ENCODE data around the gene MSX1.
"Not testable (repeated sequence)": the region's sequence is repeated elsewhere in the genome, so short reads cannot be mapped to it uniquely, and the experiment has no call there.

Gene MSX1

DNA sequence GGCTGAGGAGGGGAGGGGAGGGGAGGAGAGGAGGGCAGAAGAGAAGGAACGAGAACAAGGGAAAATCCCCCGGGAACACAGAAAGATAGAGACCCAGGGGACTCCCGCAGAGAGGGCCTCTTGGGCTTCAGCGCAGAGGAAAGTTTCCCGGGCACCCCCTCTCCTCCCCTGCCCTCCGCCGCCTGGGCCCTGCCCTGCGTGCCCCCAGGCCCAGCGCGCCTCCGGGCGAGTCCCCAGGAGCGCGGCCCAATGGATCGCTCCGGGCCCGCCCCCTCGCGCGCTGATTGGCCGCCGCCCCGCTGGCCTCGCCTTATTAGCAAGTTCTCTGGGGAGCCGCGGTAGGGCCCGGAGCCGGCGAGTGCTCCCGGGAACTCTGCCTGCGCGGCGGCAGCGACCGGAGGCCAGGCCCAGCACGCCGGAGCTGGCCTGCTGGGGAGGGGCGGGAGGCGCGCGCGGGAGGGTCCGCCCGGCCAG, at the start of gene MSX1:
MSX1 (plus strand) TSS at position 341 of the 474 bp plus-strand sequence. CDS start 235 bp downstream, outside the sequence.
- no peak for DNase-seq

- no peak for DNase-seq
These were observed 49.2 kb upstream of the MSX1 start for GRCh38 chr4:4810092-4810774.

DNA sequence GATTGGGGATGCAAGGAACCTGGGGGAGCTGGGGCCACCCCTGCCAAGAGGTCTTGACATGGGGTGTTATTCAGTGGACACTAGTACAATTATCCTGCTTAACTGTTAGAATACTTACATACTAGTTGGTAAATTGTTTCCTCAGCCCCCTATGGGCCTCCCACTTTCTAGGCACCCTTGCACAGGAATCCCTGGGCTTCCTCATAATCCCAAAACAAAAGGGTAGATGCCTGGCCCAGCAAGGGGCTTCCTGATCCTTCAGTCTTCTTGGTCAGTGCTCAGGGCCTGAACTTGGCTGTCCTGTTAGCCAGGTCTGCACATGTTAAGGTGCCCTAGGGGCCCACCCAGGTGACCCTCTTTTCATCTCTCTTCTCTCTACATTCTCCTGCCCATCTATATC, 48.7 kb upstream of the MSX1 start:
- DNase-seq: no peak

DNA sequence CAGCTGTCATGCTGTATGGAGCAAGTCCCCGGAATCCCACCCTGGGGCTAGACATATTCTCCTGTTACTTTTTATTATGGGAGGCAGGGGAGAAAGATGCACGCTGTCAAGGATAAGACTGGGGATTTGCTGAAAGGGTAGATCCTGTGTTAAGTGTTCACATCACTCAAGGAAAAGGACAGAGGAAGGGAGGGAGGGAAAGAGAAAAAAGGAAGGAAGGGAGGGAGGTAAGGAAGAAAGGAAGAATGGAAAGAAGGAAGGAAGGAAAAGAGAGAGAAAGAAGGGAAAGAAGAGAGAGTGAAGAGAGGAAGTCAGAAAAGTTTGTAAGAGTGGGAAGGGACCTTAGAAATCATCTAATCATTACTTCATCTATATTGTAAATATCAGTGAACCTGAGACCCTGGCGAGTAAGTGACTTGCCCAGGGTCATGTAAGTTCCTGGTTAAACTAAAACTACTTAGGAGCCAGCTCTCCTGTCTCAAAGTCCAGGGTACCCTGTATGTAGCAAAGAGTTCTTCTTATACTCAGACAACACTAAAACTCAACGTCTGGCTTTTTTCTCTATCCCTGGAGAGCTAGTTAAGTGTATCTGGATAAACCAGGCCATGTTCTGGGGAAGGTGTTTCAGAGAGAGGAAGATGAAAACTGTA, 47.2 kb upstream of the MSX1 start:
- no peak for DNase-seq

DNA sequence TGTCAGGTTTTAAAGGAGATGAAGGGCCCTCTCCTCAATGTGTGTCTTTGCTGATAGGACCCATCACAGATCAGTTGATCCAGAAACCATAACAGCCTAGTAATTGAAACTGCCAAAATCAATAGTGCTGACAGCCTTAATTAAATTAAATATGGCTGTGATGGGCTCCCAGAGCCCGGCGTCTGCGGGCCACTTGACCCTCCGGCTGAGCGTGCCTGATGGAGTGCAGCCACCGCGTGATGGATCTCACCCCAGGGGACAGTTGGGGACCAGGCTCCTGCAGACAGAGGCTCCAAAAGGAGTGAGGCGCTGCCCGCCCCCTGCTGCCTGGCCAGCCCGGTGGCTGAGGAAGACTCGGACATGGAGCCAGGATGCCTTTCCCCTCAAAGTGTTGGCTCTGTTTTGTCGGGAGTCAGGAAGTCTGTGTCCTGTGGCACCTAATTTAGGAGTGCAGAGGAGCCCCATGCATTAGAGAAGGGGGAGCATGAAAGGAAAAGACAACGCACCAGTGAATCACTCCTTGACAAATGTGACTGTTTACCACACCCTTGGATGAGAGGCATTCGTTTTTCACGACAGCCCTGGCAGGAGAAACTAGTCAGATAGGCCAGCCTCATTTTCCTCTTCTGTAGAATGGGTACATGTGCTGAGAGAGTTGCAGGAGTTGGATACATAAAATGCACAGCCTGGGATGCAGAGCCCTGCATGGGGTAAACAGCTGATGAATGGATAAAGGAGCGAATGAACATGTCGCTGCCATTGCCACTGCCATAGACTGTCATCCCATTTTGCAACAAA, 40.9 kb upstream of the MSX1 start:
- no peak for DNase-seq

DNA sequence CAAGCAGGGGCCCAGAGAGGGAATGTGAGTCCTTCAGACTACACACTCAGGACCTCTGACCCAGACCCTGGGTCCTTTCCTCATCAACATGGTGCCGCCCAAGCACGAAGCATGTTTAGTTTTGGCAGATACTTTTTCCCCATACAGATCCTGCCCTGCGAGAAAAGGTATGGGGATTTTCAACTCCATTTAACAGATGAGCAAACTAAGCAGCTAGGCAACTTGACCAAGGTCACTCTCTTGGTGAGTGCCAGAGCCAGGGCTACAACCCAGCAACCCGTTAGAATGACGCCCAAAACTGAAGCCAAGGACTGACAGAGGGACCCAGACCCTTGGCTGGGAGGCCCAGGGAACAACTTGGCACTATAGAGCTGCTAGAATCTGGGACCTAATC, 40.3 kb upstream of the MSX1 start:
- no peak for DNase-seq

DNA sequence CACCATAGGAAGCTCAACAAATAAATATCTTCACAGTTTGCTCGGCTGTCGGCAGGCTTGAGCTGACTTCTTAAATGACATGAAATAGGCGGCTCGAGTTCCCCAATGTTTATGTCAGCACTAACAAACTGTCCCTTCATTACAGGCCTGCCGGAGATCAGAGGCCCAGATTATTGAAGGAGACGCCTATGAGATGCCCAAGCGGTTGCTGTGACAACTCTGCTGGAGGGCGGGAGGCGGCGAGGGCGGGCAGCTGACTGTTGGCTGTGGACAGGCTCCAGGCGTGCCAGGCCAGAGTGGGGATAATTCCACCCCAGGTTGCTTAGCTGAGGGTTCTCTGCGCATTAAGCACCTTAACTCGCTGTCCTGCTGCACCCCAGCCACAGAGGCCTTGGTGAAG, 39.2 kb upstream of the MSX1 start:
- DNase-seq: no peak

DNA sequence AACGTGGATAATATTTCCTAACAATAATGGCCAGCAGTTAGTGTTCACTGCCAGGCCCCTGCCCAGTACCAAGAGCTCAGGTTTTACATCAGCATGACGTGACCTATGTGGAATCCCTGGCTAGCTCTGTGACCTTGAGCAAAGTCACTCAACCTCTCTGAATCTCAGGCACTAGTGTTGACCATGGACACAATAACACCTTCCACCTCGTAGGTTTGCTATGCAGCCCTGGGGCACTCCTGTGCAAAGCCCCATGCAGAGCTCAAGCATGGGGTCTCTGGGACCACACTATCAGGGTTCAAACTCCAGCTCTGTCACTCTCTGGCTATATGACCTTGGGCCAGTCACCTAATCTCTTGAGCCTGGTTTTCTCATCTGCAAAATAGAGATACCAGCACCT, 38.7 kb upstream of the MSX1 start:
- no peak for DNase-seq

DNA sequence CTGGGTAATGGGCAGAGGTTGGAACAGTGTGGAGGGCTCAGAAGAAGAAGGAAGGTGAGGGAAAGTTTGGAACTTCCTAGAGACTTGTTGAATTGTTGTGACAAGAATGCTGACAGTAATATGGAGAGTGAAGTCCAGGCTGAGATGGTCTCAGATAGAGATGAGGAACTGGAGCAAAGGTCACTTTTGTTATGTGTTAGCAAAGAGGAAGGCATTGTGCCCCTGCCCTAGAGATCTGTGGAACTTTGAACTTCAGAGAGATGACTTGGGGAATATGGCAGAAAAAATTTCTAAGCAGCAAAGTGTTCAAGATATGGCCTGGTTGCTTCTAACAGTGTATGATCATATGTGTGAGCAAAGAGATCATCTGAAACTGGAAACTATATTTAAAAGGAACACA, 37.9 kb upstream of the MSX1 start:
- DNase-seq: no peak

- not testable (repeated sequence) for DNase-seq
These were observed 37.2 kb upstream of the MSX1 start for GRCh38 chr4:4822286-4822685.

DNA sequence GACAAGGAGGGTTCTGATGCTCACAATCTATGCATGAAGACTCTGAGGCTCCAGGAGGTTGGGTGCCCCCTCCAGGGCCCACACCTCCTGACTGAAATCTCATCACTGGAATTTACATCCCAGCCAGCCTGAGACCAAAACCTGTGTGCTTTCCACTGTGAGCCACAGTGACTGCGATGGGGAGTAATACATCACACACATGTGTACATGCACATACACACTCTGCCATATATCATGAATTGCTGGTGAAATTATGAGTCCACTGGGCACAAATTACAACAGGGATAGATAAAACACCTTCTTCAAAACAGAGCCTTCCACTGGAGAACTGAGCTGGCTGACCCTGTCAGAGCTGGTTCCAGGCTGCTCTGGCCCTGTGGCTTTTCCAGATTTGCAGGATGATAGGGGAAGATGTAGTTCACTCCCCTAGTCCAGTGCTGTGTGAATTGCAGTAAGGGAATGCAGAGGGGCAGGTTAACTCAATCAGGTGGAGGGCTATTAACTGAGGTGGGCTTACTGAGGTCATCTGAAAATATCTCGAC, 35.8 kb upstream of the MSX1 start:
- no peak for DNase-seq

GRCh38 chr4:4824232-4824631, 35.2 kb upstream of the MSX1 start:
- DNase-seq: no peak

GRCh38 chr4:4825431-4825830, 34.0 kb upstream of the MSX1 start:
- no peak for DNase-seq

GRCh38 chr4:4829837-4830236, 29.6 kb upstream of the MSX1 start:
- no peak for DNase-seq

GRCh38 chr4:4831266-4831665, 28.2 kb upstream of the MSX1 start:
- DNase-seq: no peak

DNA sequence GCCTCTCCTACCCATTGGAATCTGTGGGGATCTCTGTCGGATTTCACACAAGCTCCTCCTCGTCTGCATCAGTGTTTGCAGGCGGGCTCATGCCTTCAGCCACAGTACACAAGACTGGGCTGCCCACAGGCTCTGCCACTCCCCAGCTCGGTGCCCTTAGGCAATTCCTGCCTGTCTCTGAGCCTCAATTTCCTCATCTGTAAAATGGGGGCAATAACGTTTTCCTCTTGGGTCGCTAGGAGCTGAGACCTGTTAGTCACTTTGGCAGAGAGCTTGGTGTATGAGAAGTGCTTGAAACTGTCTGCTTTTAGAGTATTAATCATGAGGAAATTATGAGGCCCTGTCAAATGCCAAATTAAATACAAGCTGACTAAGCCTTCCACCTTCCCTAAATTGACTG, 27.6 kb upstream of the MSX1 start:
- no peak for DNase-seq

DNA sequence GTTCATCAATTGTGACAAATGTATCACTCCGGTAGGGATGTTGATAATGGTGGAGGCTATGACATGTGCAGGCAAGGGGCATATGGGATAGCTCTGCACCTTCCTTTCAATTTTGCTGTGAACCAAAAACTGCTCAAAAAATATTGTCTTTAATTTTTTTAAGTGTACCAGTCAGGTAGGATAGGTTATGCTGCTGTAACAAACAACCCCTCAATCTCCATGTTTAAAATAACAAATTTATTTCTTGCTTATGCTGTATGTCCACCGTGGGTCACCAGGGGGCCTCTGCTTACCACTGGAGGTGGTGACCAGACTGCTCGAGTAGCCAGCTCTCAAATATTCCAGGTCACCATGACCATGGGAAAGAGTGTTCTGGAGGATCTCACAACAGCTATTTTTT, 23.4 kb upstream of the MSX1 start:
- DNase-seq: no peak

DNA sequence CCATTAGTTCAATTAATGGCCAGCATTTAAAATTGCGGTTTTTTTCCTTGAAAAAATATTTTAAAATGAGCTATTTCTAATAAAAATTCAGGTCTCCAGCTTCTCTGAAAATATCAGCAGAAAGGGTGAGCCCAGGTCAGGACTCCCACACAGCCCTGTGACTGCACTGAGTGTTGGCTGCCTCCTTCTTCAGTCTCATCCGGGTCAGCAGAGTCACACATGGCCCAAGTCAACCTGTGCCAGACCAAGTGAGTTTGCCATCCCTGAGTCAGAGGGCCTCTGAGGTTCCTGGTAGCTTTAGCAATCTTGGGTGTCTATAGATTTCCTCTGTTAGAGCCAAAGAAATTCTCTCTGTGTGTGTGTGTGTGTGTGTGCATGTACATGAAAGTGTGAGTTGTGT, 22.1 kb upstream of the MSX1 start:
- DNase-seq: no peak

DNA sequence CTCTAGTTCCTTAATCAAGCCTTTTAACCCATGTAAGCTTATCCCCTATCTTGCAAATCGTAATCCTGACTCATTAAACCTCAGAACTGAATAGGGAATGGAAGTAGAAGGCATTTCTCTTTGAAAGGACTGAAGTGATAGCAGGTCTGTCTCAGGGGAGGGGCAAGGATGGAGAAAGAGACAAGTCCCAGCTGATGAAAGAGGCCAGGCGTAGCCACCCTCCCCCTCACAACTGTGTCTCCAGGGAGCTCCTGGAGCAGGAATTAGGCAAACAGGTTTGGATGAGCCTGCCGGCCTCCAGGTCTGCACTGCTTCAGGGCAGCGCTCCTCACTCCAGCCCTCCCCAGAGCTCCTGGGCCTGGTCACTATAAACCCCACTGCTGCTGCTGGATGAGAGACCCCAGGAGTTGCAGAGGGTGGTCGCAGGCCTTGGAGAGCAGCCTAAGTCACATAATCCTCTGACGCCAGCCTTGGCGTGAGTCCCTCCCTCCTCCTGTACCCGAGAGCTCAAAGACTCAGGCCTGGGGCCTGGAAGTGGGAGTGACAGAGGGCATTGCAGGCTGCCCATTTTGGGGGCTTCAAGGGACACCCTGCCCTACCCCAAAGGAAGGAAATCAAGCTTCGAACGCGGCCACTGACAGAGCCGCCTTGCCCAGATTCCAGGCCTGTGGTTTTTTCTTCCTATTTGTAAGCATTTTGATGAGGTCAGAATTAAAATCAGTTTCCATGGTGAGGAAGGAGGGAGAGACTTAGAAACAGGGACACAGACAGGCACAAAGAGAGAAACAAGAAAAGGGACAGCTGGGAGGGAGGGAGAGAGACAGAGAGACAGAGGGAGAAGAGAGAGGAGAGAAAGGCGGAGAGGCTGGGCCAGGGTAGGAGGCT, 21.2 kb upstream of the MSX1 start:
- DNase-seq: no peak

GRCh38 chr4:4838936-4839810, 20.3 kb upstream of the MSX1 start:
- DNase-seq: no peak

DNA sequence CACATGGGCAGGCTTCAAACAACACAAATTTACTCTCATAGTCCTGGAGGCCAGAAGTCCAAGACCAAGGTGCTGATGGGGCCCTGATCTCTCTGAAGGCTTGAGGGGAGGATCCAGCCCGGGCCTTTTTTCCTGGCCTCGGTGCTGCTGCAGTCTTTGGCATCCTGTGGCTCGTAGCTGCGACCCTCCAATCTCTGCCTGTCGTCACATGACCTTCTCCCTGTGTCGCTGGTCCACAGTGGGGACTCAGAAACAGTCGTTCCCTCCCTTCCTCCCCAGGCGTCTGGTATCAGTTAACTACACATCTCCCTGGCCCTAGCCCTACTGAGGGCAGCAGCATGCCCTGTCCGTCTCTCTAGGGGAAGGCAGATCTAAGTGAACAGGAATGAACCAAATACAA, 19.1 kb upstream of the MSX1 start:
- no peak for DNase-seq

- DNase-seq: no peak
These were observed 18.3 kb upstream of the MSX1 start for GRCh38 chr4:4841156-4841555.

Measured in DMS79 (cell line).